Measurements from ENCODE around the gene MPHOSPH9.

The MPHOSPH9 gene

DNA sequence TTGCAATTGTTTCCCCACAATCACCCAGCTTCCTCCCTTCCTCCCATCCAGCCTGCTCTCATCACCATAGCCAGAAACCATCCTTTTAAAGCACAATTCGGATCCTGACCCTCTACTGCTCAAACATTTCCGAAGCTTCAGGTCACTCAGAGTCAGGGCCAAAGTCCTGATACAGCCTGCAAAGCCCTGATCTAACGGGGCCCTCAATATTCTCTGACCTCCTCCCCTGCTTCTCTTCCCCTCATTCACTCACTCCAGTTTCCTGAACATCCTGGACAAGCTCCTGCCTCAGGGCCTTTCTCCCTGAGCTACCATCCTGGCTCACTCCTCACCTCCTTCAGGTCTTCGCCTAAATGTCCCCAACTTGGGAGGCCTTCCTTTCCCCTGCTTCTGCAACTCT lies 128.1 kb downstream of the MPHOSPH9 start:
- DNase-seq (ENCODE audit: low read depth in 1 of 2, low spot score in 1 of 2), result no peak
